Activated naive CD4-positive, alpha-beta T cell treated with anti-CD3 and anti-CD28 coated beads, Interleukin-2, amount 10 ng/mL, durations not matched to agents 7 days and 5 days (primary cell): ENCODE data around the gene PRXL2B.
"Not testable (repeated sequence)": the region's sequence is repeated elsewhere in the genome, so short reads cannot be mapped to it uniquely, and the experiment has no call there.

ENCODE experiments used
- CTCF ChIA-PET: fragments of 350-600 bp; sonication (Branson Sonifier 250); formaldehyde crosslinking; loops from one replicate; lab custom pipeline; 2021; ENCODE audit warnings: antibody characterized with exemption; lab: Charles Lee
- DNase-seq: peaks from one replicate; pipeline ENCODE4 v3.0.0-alpha.2; 2020
- H3K27ac Mint-ChIP-seq: one replicate; pipeline ENCODE4 v1.8.0; 2021; ENCODE audit warnings: mild to moderate bottlenecking, moderate library complexity, mixed read lengths
- H3K27me3 Mint-ChIP-seq: one replicate; pipeline ENCODE4 v1.8.0; 2021; ENCODE audit warnings: mild to moderate bottlenecking, mixed read lengths
- H3K36me3 Mint-ChIP-seq: one replicate; pipeline ENCODE4 v1.8.0; 2021; ENCODE audit warnings: mixed read lengths
- H3K4me1 Mint-ChIP-seq: one replicate; pipeline ENCODE4 v1.8.0; 2021; ENCODE audit warnings: mixed read lengths
- H3K4me3 Mint-ChIP-seq: one replicate; pipeline ENCODE4 v1.8.0; 2021; ENCODE audit warnings: mild to moderate bottlenecking, moderate library complexity, mixed read lengths
- H3K9me3 Mint-ChIP-seq: one replicate; pipeline ENCODE4 v1.8.0; 2021; ENCODE audit warnings: mixed read lengths

PRXL2B gene

GRCh38 chr1:2577565-2578075 lies 9.0 kb upstream of the PRXL2B start:
- Mint-ChIP-seq H3K36me3 (peaks cover 19% of the 10 kb centered on the region), H3K27ac (peak overlapping the region; percentile 92), H3K9me3 (peaks cover 16% of the 10 kb centered on the region), H3K4me1 (peaks cover 68% of the 10 kb centered on the region), H3K4me3 (peak overlapping the region; percentile 66)
- CTCF ChIA-PET = interaction anchor here (0.7 to 2.7 kb wide), 5 partner anchors 16 to 344 kb away, joined by 3 to 14 read pairs (median 6); partner anchors contain the start of gene TNFRSF14
- DNase-seq = peak; percentile 72
- not testable (repeated sequence) for H3K27me3 Mint-ChIP-seq

- peaks cover 6% of the 10 kb centered on the region for H3K9me3 Mint-ChIP-seq
- peak overlapping the region; percentile 92 for H3K27ac Mint-ChIP-seq
- DNase-seq = no peak
- peaks cover 72% of the 10 kb centered on the region for H3K4me1 Mint-ChIP-seq
- H3K36me3 Mint-ChIP-seq = peaks cover 8% of the 10 kb centered on the region
- peak overlapping the region; percentile 66 for H3K4me3 Mint-ChIP-seq
- H3K27me3 Mint-ChIP-seq = no peaks in the 10 kb centered on the region
- CTCF ChIA-PET = interaction anchor here (0.8 to 2.7 kb wide), 4 partner anchors 17 to 64 kb away, joined by 3 to 14 read pairs (median 7); partner anchors contain the start of gene TNFRSF14
Observed at GRCh38 chr1:2578758-2579118, 7.8 kb upstream of the PRXL2B start.

GRCh38 chr1:2580691-2581090 lies 5.9 kb upstream of the PRXL2B start:
- CTCF ChIA-PET = interaction anchor here (3.6 kb wide), 1 partner anchor 19 kb away, joined by 16 read pairs; no protein-coding TSS in a partner anchor
- DNase-seq = no peak
- Mint-ChIP-seq H3K36me3 (peaks cover 13% of the 10 kb centered on the region), H3K27ac (no peak overlapping the region), H3K4me1 (peaks cover 77% of the 10 kb centered on the region), H3K9me3 (no peaks in the 10 kb centered on the region), H3K27me3 (no peaks in the 10 kb centered on the region), H3K4me3 (no peak overlapping the region)

- DNase-seq = no peak
- Mint-ChIP-seq H3K27ac (no peak overlapping the region), H3K4me1 (peaks cover 64% of the 10 kb centered on the region), H3K4me3 (no peak overlapping the region), H3K36me3 (peaks cover 13% of the 10 kb centered on the region), H3K9me3 (no peaks in the 10 kb centered on the region), H3K27me3 (no peaks in the 10 kb centered on the region)
- CTCF ChIA-PET = interaction anchor here (3.6 kb wide), 1 partner anchor 20 kb away, joined by 16 read pairs; no protein-coding TSS in a partner anchor
Observed at GRCh38 chr1:2582391-2582790, 4.2 kb upstream of the PRXL2B start.

GRCh38 chr1:2583331-2583791 lies 3.2 kb upstream of the PRXL2B start:
- Mint-ChIP-seq H3K4me3 (peak overlapping the region; percentile 40), H3K36me3 (peaks cover 13% of the 10 kb centered on the region), H3K27ac (peak overlapping the region; percentile 95), H3K4me1 (peaks cover 58% of the 10 kb centered on the region), H3K27me3 (no peaks in the 10 kb centered on the region), H3K9me3 (no peaks in the 10 kb centered on the region)
- CTCF ChIA-PET = interaction anchor here (3.6 to 5.6 kb wide), 2 partner anchors 21 to 28 kb away, joined by 16 to 40 read pairs; partner anchors contain the start of gene TNFRSF14
- DNase-seq = no peak

- Mint-ChIP-seq H3K9me3 (no peaks in the 10 kb centered on the region), H3K4me1 (peaks cover 54% of the 10 kb centered on the region), H3K27me3 (no peaks in the 10 kb centered on the region), H3K36me3 (peaks cover 10% of the 10 kb centered on the region), H3K27ac (peak overlapping the region; percentile 95), H3K4me3 (peak overlapping the region; percentile 40)
- DNase-seq = no peak
- CTCF ChIA-PET = interaction anchor here (1.5 to 5.6 kb wide), 7 partner anchors 19 to 168 kb away, joined by 4 to 40 read pairs (median 13); partner anchors contain the start of gene TNFRSF14
Observed at GRCh38 chr1:2583871-2584351, 2.7 kb upstream of the PRXL2B start.

GRCh38 chr1:2584686-2585317 lies 1.8 kb upstream of the PRXL2B start:
- Mint-ChIP-seq H3K4me1 (peaks cover 48% of the 10 kb centered on the region), H3K27me3 (no peaks in the 10 kb centered on the region), H3K36me3 (peaks cover 13% of the 10 kb centered on the region), H3K4me3 (peak overlapping the region; percentile 81), H3K9me3 (no peaks in the 10 kb centered on the region), H3K27ac (peak overlapping the region; percentile 95)
- CTCF ChIA-PET = interaction anchor here (0.6 to 5.6 kb wide), 8 partner anchors 20 to 202 kb away, joined by 3 to 40 read pairs (median 6); partner anchors contain the start of gene TNFRSF14
- DNase-seq = no peak

GRCh38 chr1:2585318-2586092 lies 1.1 kb upstream of the PRXL2B start:
- H3K4me1 Mint-ChIP-seq = peaks cover 43% of the 10 kb centered on the region
- peak overlapping the region; percentile 95 for H3K27ac Mint-ChIP-seq
- no peaks in the 10 kb centered on the region for H3K27me3 Mint-ChIP-seq
- DNase-seq = peak; percentile 82
- H3K36me3 Mint-ChIP-seq = peaks cover 13% of the 10 kb centered on the region
- H3K4me3 Mint-ChIP-seq = peak overlapping the region; percentile 81
- no peaks in the 10 kb centered on the region for H3K9me3 Mint-ChIP-seq
- CTCF ChIA-PET = interaction anchor here (0.6 to 5.6 kb wide), 9 partner anchors 21 to 202 kb away, joined by 3 to 40 read pairs (median 5); partner anchors contain the start of gene TNFRSF14

- no peaks in the 10 kb centered on the region for H3K9me3 Mint-ChIP-seq
- peak overlapping the region; percentile 81 for H3K4me3 Mint-ChIP-seq
- peaks cover 34% of the 10 kb centered on the region for H3K4me1 Mint-ChIP-seq
- peaks cover 13% of the 10 kb centered on the region for H3K36me3 Mint-ChIP-seq
- peak overlapping the region; percentile 67 for H3K27ac Mint-ChIP-seq
- peak; percentile 58 for DNase-seq
- no peaks in the 10 kb centered on the region for H3K27me3 Mint-ChIP-seq
- CTCF ChIA-PET = interaction anchor here (1.4 to 5.6 kb wide), 3 partner anchors 25 to 171 kb away, joined by 6 to 40 read pairs (median 6); partner anchors contain the start of gene TNFRSF14
Observed at GRCh38 chr1:2587071-2587859, 688 bp downstream of the PRXL2B start.

GRCh38 chr1:2587860-2588571 lies 1.4 kb downstream of the PRXL2B start:
- peaks cover 13% of the 10 kb centered on the region for H3K36me3 Mint-ChIP-seq
- H3K4me3 Mint-ChIP-seq = peak overlapping the region; percentile 81
- H3K27me3 Mint-ChIP-seq = no peaks in the 10 kb centered on the region
- H3K9me3 Mint-ChIP-seq = no peaks in the 10 kb centered on the region
- H3K27ac Mint-ChIP-seq = peak overlapping the region; percentile 76
- no peak for DNase-seq
- CTCF ChIA-PET = interaction anchor here (0.7 to 5.6 kb wide), 4 partner anchors 26 to 172 kb away, joined by 3 to 40 read pairs (median 6); partner anchors contain the start of gene TNFRSF14
- peaks cover 36% of the 10 kb centered on the region for H3K4me1 Mint-ChIP-seq

GRCh38 chr1:2588661-2589430 lies 2.3 kb downstream of the PRXL2B start:
- DNase-seq = no peak
- Mint-ChIP-seq H3K4me3 (peak overlapping the region; percentile 41), H3K27me3 (no peaks in the 10 kb centered on the region), H3K9me3 (no peaks in the 10 kb centered on the region), H3K27ac (no peak overlapping the region), H3K36me3 (peaks cover 13% of the 10 kb centered on the region), H3K4me1 (peaks cover 29% of the 10 kb centered on the region)
- CTCF ChIA-PET = interaction anchor here (1.8 kb wide), 1 partner anchor 27 kb away, joined by 6 read pairs; no protein-coding TSS in a partner anchor
